Measurements from ENCODE around the gene PREX1.

- TF ChIP-seq SUZ12 (IDR thresholded peaks at IDR 0.05; ENCODE audit: extremely low read depth, insufficient read depth, insufficient read length), result no peak
- TF ChIP-seq ZNF274 (IDR thresholded peaks at IDR 0.05; ENCODE audit: low read depth, low read length), result no peak
- no peak for TF ChIP-seq YY1 (IDR thresholded peaks at IDR 0.05; ENCODE audit: insufficient read depth, insufficient read length)
Observed at GRCh38 chr20:48632825-48633619, 194.8 kb downstream of the PREX1 start.

Data from NT2/D1 (cell line).